Liver (tissue), 9 donors: ENCODE results near the gene DCC. TPM values are rescaled to one million over a fixed set of nuclear protein-coding genes. Genes with fewer than 3 reads are reported as not detected.

ENCODE experiments used
- DNase-seq: peaks from one replicate; pipeline ENCODE4 v3.0.0-alpha.2; 2017; ENCODE audit warnings: low spot score
- H3K27ac ChIP-seq, 2 donors: one replicate each; pipeline ENCODE4 v1.7.0; 2013; ENCODE audit warnings: inconsistent platforms in 2 of 2, low read length in 2 of 2, control low read depth in 1 of 2, low read depth in 1 of 2, mild to moderate bottlenecking in 1 of 2
- H3K27me3 ChIP-seq, 4 donors: one replicate each; pipeline versions ENCODE4 v1.6.1 to v1.7.0; 2013; ENCODE audit warnings: low read length in 3 of 4, inconsistent platforms in 1 of 4, mild to moderate bottlenecking in 1 of 4, moderate library complexity in 1 of 4; ENCODE audit not compliant: control insufficient read depth in 4 of 4, insufficient read depth in 4 of 4
- H3K36me3 ChIP-seq, 4 donors: one replicate each; pipeline versions ENCODE4 v1.6.1 to v1.7.0; 2013; ENCODE audit warnings: low read length in 3 of 4, mild to moderate bottlenecking in 3 of 4, low read depth in 1 of 4, moderate library complexity in 1 of 4; ENCODE audit not compliant: control insufficient read depth in 4 of 4, insufficient read depth in 3 of 4
- H3K4me1 ChIP-seq, 4 donors: one replicate each; pipeline versions ENCODE4 v1.6.1 to v1.7.0; 2013; ENCODE audit warnings: low read length in 3 of 4, mild to moderate bottlenecking in 3 of 4, moderate library complexity in 1 of 4; ENCODE audit not compliant: control insufficient read depth in 4 of 4, insufficient read depth in 4 of 4
- H3K4me3 ChIP-seq, 3 donors: one replicate each; pipeline versions ENCODE4 v1.6.1 to v1.7.0; 2013; ENCODE audit warnings: low read length in 3 of 3, control low read depth in 1 of 3, low read depth in 1 of 3, mild to moderate bottlenecking in 1 of 3
- H3K9ac ChIP-seq, 2 donors: one replicate each; pipeline ENCODE4 v1.7.0; 2013; ENCODE audit warnings: low read length in 2 of 2, mild to moderate bottlenecking in 2 of 2, moderate library complexity in 2 of 2, control low read depth in 1 of 2, low read depth in 1 of 2
- H3K9me3 ChIP-seq, 4 donors: one replicate each; pipeline versions ENCODE4 v1.6.1 to v1.7.0; 2013; ENCODE audit warnings: low read length in 3 of 4; ENCODE audit not compliant: control insufficient read depth in 4 of 4
- ATF3 ChIP-seq: IDR thresholded peaks from 2 replicates; pipeline ENCODE4 v1.6.1; 2016; ENCODE audit warnings: antibody characterized with exemption
- CTCF ChIP-seq: fragments of 150-350 bp; IDR thresholded peaks from 2 replicates; pipeline ENCODE4 v1.5.1; 2017; ENCODE audit warnings: improper control_type of control experiment, low read depth, low read length; ENCODE audit not compliant: missing input control
- EGR1 ChIP-seq, 2 donors: IDR thresholded peaks; 2 replicates each; pipeline ENCODE4 v1.6.1; 2016 to 2018; ENCODE audit warnings: antibody characterized with exemption in 2 of 2, low read depth in 2 of 2
- FOXA1 ChIP-seq: IDR thresholded peaks from 2 replicates; pipeline ENCODE4 v1.6.1; 2016; ENCODE audit warnings: antibody characterized with exemption
- FOXA2 ChIP-seq: IDR thresholded peaks from 2 replicates; pipeline ENCODE4 v1.6.1; 2016; ENCODE audit warnings: antibody characterized with exemption
- GABPA ChIP-seq, 2 donors: IDR thresholded peaks in 1 of 2; conservative IDR thresholded peaks in 1 of 2; 2 replicates each; pipeline ENCODE4 v1.6.1; 2016; ENCODE audit warnings: antibody characterized with exemption in 2 of 2, mild to moderate bottlenecking in 1 of 2, moderate library complexity in 1 of 2
- HNF4A ChIP-seq, 2 donors: conservative IDR thresholded peaks; 2 replicates each; pipeline ENCODE4 v1.6.1; 2016; ENCODE audit warnings: antibody characterized with exemption in 2 of 2, mild to moderate bottlenecking in 2 of 2
- HNF4G ChIP-seq: IDR thresholded peaks from 2 replicates; pipeline ENCODE4 v1.6.1; 2016; ENCODE audit warnings: antibody characterized with exemption
- JUND ChIP-seq, 2 donors: IDR thresholded peaks; 2 replicates each; pipeline ENCODE4 v1.6.1; 2016; ENCODE audit warnings: antibody characterized with exemption in 2 of 2
- MAX ChIP-seq: IDR thresholded peaks from 2 replicates; pipeline ENCODE4 v1.6.1; 2016; ENCODE audit warnings: antibody characterized with exemption
- NR2F2 ChIP-seq: IDR thresholded peaks from 2 replicates; pipeline ENCODE4 v1.6.1; 2016; ENCODE audit warnings: antibody characterized with exemption
- RAD21 ChIP-seq, 2 donors: IDR thresholded peaks; 2 replicates each; pipeline ENCODE4 v1.6.1; 2016; ENCODE audit warnings: antibody characterized with exemption in 2 of 2, mild to moderate bottlenecking in 2 of 2
- REST ChIP-seq: IDR thresholded peaks from 2 replicates; pipeline ENCODE4 v1.6.1; 2016; ENCODE audit warnings: antibody characterized with exemption, mild to moderate bottlenecking
- RXRA ChIP-seq, 2 donors: IDR thresholded peaks; 2 replicates each; pipeline ENCODE4 v1.6.1; 2017 to 2018; ENCODE audit warnings: antibody characterized with exemption in 2 of 2, mild to moderate bottlenecking in 1 of 2
- SP1 ChIP-seq: IDR thresholded peaks from 2 replicates; pipeline ENCODE4 v1.6.1; 2018; ENCODE audit warnings: antibody characterized with exemption, mild to moderate bottlenecking
- TAF1 ChIP-seq: conservative IDR thresholded peaks from 2 replicates; pipeline ENCODE4 v1.6.1; 2016; ENCODE audit warnings: antibody characterized with exemption, mild to moderate bottlenecking
- YY1 ChIP-seq: IDR thresholded peaks from 2 replicates; pipeline ENCODE4 v1.6.1; 2016; ENCODE audit warnings: antibody characterized with exemption, mild to moderate bottlenecking
- ZBTB33 ChIP-seq: IDR thresholded peaks from 2 replicates; pipeline ENCODE4 v1.6.1; 2016; ENCODE audit warnings: antibody characterized with exemption
- WGBS: extraction: QIAGEN DNeasy Blood & Tissue Kit; methylation state at CpG from one replicate; pipeline ENCODE4 v1.1.7; 2013; 5-methylcytosine and 5-hydroxymethylcytosine counted together
- polyA plus RNA-seq, 2 donors: library from polyadenylated mRNA; stranded (reverse) in 1 of 2; unstranded in 1 of 2; fragments of 200-250 nt in 1 of 2; fragments of >200 nt in 1 of 2; fragmentation: Nextera tagmentation in 1 of 2; extraction: Ambion mirVana in 1 of 2; gene quantifications; one replicate each; pipeline versions ENCODE4 v1.2.1 to v1.2.3, GENCODE V29; 2013 to 2015
- total RNA-seq, 2 donors: library from RNA; depleted of rRNA; stranded (reverse); fragments of >200 nt; gene quantifications; one replicate each; pipeline ENCODE4 v1.2.3, GENCODE V29; 2014
- donor health status: healthy.
- donor health status: healthy.
- donor health status: healthy.
- donor health status: healthy.
- donor health status: healthy.

The DCC gene
- total and polyA plus RNA-seq, 4 donors = under 0.01 to 0.03 TPM; not detected in 2

GRCh38 chr18:52850031-52850560, 510.1 kb downstream of the DCC start (continued):
- TF ChIP-seq REST = no peak

GRCh38 chr18:52861558-52861957, 521.6 kb downstream of the DCC start:
- no peaks in the 10 kb centered on the region for H3K4me1 ChIP-seq
- no peaks in the 10 kb centered on the region for H3K36me3 ChIP-seq
- 69% methylated on average over 3 of the region's 3 CpGs for WGBS
- no peak overlapping the region for H3K9ac ChIP-seq
- no peaks in the 10 kb centered on the region for H3K27me3 ChIP-seq
- DNase-seq = no peak
- no peaks in the 10 kb centered on the region for H3K9me3 ChIP-seq
- no peak for TF ChIP-seq RXRA (IDR thresholded peaks at IDR 0.05)
- no peak overlapping the region for H3K27ac ChIP-seq
- H3K4me3 ChIP-seq = no peak overlapping the region

GRCh38 chr18:52869349-52869923, 529.4 kb downstream of the DCC start:
- Histone ChIP-seq H3K27me3 (no peaks in the 10 kb centered on the region), H3K4me1 (no peaks in the 10 kb centered on the region), H3K9ac (no peak overlapping the region), H3K4me3 (no peak overlapping the region), H3K36me3 (no peaks in the 10 kb centered on the region), H3K9me3 (peaks cover 0 to 2% (median 0%) of the 10 kb centered on the region in 4 donors), H3K27ac (no peak overlapping the region)
- 81% methylated on average over 9 of the region's 9 CpGs for WGBS
- TF ChIP-seq RAD21 (IDR thresholded peaks at IDR 0.05) (no peak), ATF3 (no peak), CTCF (no peak), MAX (no peak), YY1 (no peak), HNF4G (no peak), RXRA (IDR thresholded peaks at IDR 0.05) (no peak), REST (no peak), JUND (IDR thresholded peaks at IDR 0.05) (no peak), EGR1 (IDR thresholded peaks at IDR 0.05; ENCODE audit: low read depth in 2 of 2) (no peak), SP1 (no peak), TAF1 (no peak), NR2F2 (no peak), HNF4A (conservative IDR thresholded peaks at IDR 0.05) (no peak), FOXA1 (no peak), GABPA (IDR thresholded peaks at IDR 0.05 in 1 of 2, conservative IDR thresholded peaks at IDR 0.05 in 1 of 2) (no peak), FOXA2 (no peak), ZBTB33 (no peak)
- no peak for DNase-seq
